HG03135 (cell line): ENCODE results near the gene FCER1G.

Experiments
- ATAC-seq: cut with Tn5 transposase; IDR thresholded peaks from one replicate; pipeline ENCODE4 v1.9.1; 2021; ENCODE audit warnings: mild to moderate bottlenecking, moderate library complexity; ENCODE audit not compliant: unreplicated experiment

FCER1G gene

DNA sequence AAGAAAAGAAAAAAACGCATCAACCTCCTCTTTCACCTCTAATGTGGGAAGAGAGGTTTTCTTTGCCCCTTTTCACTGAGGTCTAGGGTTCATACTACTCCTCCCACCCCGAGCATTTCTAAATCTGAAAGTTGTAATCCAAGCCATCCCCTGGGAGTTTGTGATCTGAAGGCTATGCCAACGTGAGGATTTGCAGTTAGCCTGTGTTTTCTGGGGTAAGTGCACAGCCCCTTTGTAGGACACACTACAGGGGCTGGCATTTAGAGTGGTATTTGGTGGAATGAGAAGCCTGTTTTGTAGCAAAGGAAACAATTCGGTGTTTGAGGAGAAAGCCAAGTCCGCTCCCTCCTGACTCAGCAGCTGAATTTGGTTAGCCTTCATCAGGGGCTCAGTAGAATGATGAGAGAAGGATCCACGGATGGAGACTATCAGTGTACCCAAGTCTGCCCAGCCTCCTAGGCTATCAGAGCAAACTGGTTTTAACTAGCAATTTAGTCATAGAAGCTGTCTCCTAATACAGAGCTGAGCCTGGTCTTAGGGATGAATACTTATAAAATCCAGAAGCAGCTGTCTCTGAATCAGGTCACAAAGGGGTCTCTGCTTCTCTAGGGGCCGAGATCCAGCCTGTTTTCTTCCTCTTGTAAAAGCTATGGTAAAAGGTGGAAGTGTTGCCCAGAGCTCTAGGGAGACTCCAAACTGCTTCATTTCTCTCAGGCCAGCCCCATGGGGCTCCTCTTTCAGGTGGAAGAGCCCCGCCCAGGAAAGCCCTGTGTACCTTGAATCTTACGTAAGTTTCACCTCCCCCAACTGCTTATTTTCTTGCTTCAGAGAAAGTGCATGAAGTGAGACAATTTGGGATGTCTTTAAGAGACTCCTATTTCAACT, 45.5 kb downstream of the FCER1G start:
- no peak for ATAC-seq

DNA sequence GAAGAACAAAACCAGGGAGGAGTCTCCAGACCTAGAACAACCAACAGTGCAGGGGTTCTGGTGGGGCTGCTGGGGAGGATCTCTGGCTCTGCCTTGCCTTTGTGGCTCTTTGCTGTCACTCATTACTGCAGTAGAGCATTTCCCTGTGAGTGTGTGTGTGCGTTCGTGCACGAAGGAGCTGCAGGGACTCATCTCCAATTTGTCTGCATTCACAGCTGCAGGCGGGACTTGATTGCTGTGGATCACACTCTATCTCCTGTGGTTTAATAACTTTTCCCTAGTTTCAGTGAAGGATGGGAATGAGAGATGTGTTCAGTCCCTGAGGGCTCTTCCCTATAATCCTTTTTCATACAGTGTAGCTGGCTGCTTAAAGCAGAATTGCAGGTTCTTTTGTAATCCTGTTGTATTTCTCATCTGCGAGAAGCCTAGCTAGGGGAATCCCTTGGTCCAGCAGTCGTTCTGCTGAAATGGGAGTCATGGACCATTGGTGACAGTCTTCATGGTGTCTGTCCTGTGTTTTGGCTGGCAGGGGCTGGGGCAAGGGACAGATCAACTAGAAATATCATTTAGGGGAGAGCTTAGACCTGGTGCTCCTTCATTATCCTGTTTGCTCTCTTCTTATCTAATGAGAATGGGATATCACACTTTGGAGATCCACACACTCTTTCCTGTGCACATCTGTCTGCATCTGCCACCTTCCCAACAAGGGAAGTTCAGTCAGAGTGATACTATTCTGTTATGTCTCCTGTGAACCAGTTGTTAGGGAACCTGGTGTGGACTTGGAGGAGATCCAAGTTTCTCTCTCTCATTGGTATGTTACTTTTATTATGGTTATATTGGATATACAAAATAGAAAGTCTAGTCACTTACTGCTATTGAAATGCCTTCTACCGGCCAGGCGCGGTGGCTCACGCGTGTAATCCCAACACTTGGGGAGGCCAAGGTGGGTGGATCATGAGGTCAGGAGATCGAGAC, 46.5 kb downstream of the FCER1G start:
- ATAC-seq: no peak

DNA sequence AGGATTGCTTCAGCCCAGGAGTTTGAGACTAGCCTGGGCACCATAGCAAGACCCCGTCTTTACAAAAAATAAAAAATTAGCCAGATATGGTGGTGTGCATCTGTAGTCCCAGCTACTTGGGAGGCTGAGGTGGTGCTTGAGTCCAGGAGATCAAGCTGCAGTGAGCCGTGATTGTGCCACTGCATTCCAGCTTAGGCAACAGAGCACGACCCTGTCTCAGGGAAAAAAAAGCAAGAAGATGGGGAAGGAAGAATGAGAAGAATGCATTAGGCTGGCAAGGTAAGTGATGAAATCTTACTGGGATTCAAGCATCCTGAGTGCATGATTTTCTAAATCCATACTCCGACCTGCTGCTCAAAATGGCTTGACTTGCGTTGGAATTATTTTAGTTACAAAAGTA, 50.2 kb downstream of the FCER1G start:
- ATAC-seq: no peak

DNA sequence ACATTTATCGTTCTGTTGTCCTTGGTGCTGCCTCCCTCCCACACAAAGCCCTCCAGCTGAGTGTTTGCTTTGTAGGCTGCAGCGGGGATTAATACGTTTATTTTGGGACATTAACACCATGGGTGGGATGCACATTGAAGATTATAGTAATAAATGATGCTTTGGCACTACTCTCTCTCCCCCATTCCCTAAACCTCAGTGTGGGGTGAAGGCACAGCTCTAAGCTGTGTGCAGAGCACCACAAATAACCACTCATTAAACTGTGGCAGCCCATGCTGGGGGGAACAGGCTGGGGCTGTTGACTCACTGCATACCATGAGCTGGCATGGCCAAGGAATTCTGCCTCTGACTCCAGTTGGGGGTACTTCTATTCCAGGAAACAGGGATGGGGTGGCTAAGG, 51.1 kb downstream of the FCER1G start:
- no peak for ATAC-seq

DNA sequence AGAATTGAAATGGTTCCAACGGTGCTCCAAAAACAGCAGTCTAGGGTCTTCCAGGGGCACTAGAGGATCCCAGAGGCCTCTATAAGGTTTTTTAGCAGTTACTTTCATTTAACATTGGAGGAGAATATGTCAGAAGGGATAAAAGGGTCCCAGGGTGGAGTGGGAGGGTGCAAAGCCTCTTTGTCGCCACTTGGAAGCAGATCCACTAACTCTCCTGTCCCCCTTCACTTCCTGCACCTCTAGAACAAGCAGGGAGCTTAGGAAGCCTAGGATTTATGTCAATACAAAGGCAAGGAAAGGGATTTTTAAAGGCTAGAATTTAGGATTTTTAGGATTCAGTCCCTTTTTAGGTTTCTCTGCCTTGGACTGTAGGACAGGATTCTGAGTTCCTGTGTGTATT, 51.7 kb downstream of the FCER1G start:
- ATAC-seq: no peak

DNA sequence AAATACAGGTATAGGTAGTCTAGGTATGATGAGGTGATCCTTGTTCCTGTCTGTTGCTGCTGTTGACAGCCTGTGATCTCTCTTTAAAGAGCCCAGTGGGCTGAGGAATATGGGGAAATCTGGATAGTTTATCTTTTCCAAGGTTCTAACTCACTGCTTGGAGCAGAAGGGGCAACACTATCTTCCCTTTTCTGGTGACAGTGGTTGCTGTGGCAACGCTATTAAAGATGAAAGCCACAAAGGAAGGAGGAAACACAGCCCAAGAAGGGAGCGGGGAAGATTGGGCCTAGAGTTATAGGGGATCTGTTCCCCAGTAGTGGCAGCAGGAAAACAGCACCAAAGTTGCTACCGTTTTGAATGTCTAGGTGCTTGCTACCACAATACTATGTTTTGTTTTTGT, 52.2 kb downstream of the FCER1G start:
- no peak for ATAC-seq
